HepG2 (cell line): ENCODE results near the gene STK36. TPM values are rescaled to one million over a fixed set of nuclear protein-coding genes. Genes with fewer than 3 reads are reported as not detected.
A peak's percentile ranks its signal among the peaks of the same experiment; 100 is the strongest.

Source experiments
- CHD4 ChIP-seq: fragments of 200-600 bp; sonication (generic); IDR thresholded peaks from 2 replicates; pipeline ENCODE4 v1.7.0; 2017; ENCODE audit warnings: mild to moderate bottlenecking, low read length, borderline replicate concordance
- CREB1 ChIP-seq, 2 experiments: fragments of 450-650 bp in 1 of 2; IDR thresholded peaks; 2 replicates each; pipeline ENCODE4 v1.6.1; 2016 to 2017; ENCODE audit warnings: control low read depth in 1 of 2, mild to moderate bottlenecking in 1 of 2, missing compliant biosample characterization in 1 of 2, missing genetic modification characterization in 1 of 2
- FOXO1 ChIP-seq: sonication (generic); formaldehyde crosslinking; IDR thresholded peaks from 2 replicates; pipeline ENCODE4 v1.4.0; 2020; ENCODE audit warnings: missing genetic modification reagents
- ISL2 ChIP-seq: sonication (generic); formaldehyde crosslinking; IDR thresholded peaks from 2 replicates; pipeline ENCODE4 v1.5.0; 2020; ENCODE audit warnings: missing genetic modification reagents
- KAT8 ChIP-seq: IDR thresholded peaks from 2 replicates; pipeline ENCODE4 v1.6.1; 2016; ENCODE audit warnings: missing genetic modification reagents, missing compliant biosample characterization
- MED1 ChIP-seq: sonication (generic); formaldehyde crosslinking; IDR thresholded peaks from 2 replicates; pipeline ENCODE4 v1.4.0; 2020; ENCODE audit warnings: missing genetic modification reagents
- RXRA ChIP-seq: sonication (generic); formaldehyde crosslinking; IDR thresholded peaks from 2 replicates; pipeline ENCODE4 v1.5.1; 2020; ENCODE audit warnings: missing genetic modification reagents
- SIN3B ChIP-seq: fragments of 150-350 bp; IDR thresholded peaks from 2 replicates; pipeline ENCODE4 v1.6.1; 2014; ENCODE audit warnings: low read length
- SOX13 ChIP-seq, 3 experiments: fragments of 450-650 bp in 1 of 3; sonication (generic) in 1 of 3; formaldehyde crosslinking in 1 of 3; IDR thresholded peaks in 2 of 3; conservative IDR thresholded peaks in 1 of 3; 2 replicates each; pipeline versions ENCODE4 v1.5.0 to v1.6.1; 2016 to 2020; ENCODE audit warnings: antibody characterized with exemption in 1 of 3, mild to moderate bottlenecking in 1 of 3, missing compliant biosample characterization in 1 of 3, missing genetic modification reagents in 1 of 3, moderate library complexity in 1 of 3
- XRCC5 ChIP-seq: fragments of 200-400 bp; formaldehyde crosslinking; optimal IDR thresholded peaks from 2 replicates; pipeline ENCODE3; 2017; ENCODE audit warnings: mild to moderate bottlenecking, low read length
- ZNF136 ChIP-seq: sonication (generic); formaldehyde crosslinking; IDR thresholded peaks from 2 replicates; pipeline ENCODE4 v1.8.1; 2022; ENCODE audit warnings: low read depth, mild to moderate bottlenecking, moderate library complexity, missing genetic modification reagents
- ZNF337 ChIP-seq: sonication (generic); formaldehyde crosslinking; IDR thresholded peaks from 2 replicates; pipeline ENCODE4 v1.5.1; 2020; ENCODE audit warnings: missing genetic modification reagents, low read depth, mild to moderate bottlenecking, borderline replicate concordance
- ZNF382 ChIP-seq: sonication (generic); formaldehyde crosslinking; IDR thresholded peaks from 2 replicates; pipeline ENCODE4 v1.5.0; 2020; ENCODE audit warnings: missing genetic modification reagents, mild to moderate bottlenecking, borderline replicate concordance
- ZNF549 ChIP-seq: sonication (generic); formaldehyde crosslinking; IDR thresholded peaks from 2 replicates; pipeline ENCODE4 v1.5.0; 2020; ENCODE audit warnings: missing genetic modification reagents
- ZNF672 ChIP-seq: sonication (generic); formaldehyde crosslinking; IDR thresholded peaks from 2 replicates; pipeline ENCODE4 v1.8.1; 2022; ENCODE audit warnings: missing genetic modification reagents
- polyA plus RNA-seq, 8 experiments: library from polyadenylated mRNA; depleted of rRNA in 3 of 8; stranded (reverse) in 7 of 8; unstranded in 1 of 8; fragments of >200 nt; fragmentation: Illumina TruSeq in 4 of 8; extraction: Trizol in 4 of 8; gene quantifications; 2 replicates each; pipeline versions ENCODE4 v1.2.1 to v1.2.3, GENCODE V29; 2011 to 2016; ENCODE audit warnings: low read depth in 4 of 8, missing spikeins in 1 of 8, mixed read lengths in 1 of 8; ENCODE audit not compliant: insufficient read depth in 1 of 8
- total RNA-seq, 5 experiments: library from RNA; depleted of rRNA; stranded (reverse); fragments of >200 nt; fragmentation: Illumina TruSeq; extraction: Trizol; gene quantifications; 2 replicates each; pipeline ENCODE4 v1.2.3, GENCODE V29; 2016; ENCODE audit warnings: low read depth in 1 of 5
- TF ChIP-seq, protein P1 (sequence below): sonication (generic); formaldehyde crosslinking; IDR thresholded peaks from 2 replicates; pipeline ENCODE4 v1.5.1; 2020; ENCODE audit warnings: mild to moderate bottlenecking, missing genetic modification reagents
- TF ChIP-seq, protein P2 (sequence below): sonication (generic); formaldehyde crosslinking; IDR thresholded peaks from 2 replicates; pipeline ENCODE4 v1.5.0; 2020; ENCODE audit warnings: mild to moderate bottlenecking, missing genetic modification reagents, borderline replicate concordance
- TF ChIP-seq, protein P3 (sequence below): sonication (generic); formaldehyde crosslinking; IDR thresholded peaks from 2 replicates; pipeline ENCODE4 v1.4.0; 2020; ENCODE audit warnings: missing genetic modification reagents
- TF ChIP-seq, protein P4 (sequence below), 2 experiments: fragments of 450-650 bp in 1 of 2; sonication (generic) in 1 of 2; formaldehyde crosslinking; IDR thresholded peaks; 2 replicates each; pipeline versions ENCODE4 v1.5.0 to v1.8.0; 2020 to 2022; ENCODE audit warnings: mild to moderate bottlenecking in 1 of 2, missing genetic modification reagents in 1 of 2

STK36 gene
- total and polyA plus RNA-seq, 2 of the 13 experiments (the other 11 are each of a cell fraction or from before 2014, with no cell fraction given): 45.9 to 83.5 TPM

DNA sequence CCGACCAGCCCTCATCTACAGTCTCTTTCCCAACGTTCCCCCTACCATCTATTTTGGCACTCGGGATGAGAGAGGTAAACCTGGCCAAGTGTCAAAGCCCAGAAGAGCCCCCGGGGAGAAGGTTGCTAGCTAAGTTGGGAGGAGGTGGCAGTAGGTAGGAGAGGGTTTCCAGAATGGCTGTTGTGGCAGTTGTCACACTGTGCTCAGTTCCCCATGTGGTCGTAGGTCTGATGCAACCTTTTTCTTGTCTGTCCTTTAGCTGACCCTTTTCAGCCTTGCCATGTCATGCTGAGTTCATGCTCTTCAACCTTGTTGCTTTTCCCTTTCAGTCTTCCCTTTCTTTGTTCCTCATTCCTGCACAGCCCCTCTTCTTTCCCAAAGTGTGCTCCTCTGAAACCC, 73.3 kb downstream of the STK36 start (continued):
- TF ChIP-seq ZNF382 (CRISPR knock-in tag) (no peak), ZNF549 (no peak), SIN3B (no peak), KAT8 (CRISPR knock-in tag) (no peak), CREB1 (IDR thresholded peaks at IDR 0.05) (peak; percentile 13; the same call in 1 of the 2 replicates), CREB1 (CRISPR knock-in tag; IDR thresholded peaks at IDR 0.05) (no peak), CHD4 (no peak), ZNF672 (CRISPR knock-in tag) (no peak), ZNF337 (CRISPR knock-in tag) (no peak), RXRA (CRISPR knock-in tag) (peak; percentile 92; the same call in 1 of the 2 replicates), XRCC5 (peak; percentile 3), ISL2 (CRISPR knock-in tag) (no peak), SOX13 (IDR thresholded peaks at IDR 0.05) (no peak), SOX13 (CRISPR knock-in tag; conservative IDR thresholded peaks at IDR 0.05 in 1 of 2, IDR thresholded peaks at IDR 0.05 in 1 of 2) (peak in 1 of 2 experiments; percentile 35; a peak in 1 of 4 replicates), MED1 (peak; percentile 61; the same call in 1 of the 2 replicates), ZNF136 (CRISPR knock-in tag) (peak; percentile 49; the same call in 1 of the 2 replicates), FOXO1 (CRISPR knock-in tag) (0 out of 2 replicates have a peak, but pooled peaks have one; percentile 17)
- TF ChIP-seq, protein P1, sequence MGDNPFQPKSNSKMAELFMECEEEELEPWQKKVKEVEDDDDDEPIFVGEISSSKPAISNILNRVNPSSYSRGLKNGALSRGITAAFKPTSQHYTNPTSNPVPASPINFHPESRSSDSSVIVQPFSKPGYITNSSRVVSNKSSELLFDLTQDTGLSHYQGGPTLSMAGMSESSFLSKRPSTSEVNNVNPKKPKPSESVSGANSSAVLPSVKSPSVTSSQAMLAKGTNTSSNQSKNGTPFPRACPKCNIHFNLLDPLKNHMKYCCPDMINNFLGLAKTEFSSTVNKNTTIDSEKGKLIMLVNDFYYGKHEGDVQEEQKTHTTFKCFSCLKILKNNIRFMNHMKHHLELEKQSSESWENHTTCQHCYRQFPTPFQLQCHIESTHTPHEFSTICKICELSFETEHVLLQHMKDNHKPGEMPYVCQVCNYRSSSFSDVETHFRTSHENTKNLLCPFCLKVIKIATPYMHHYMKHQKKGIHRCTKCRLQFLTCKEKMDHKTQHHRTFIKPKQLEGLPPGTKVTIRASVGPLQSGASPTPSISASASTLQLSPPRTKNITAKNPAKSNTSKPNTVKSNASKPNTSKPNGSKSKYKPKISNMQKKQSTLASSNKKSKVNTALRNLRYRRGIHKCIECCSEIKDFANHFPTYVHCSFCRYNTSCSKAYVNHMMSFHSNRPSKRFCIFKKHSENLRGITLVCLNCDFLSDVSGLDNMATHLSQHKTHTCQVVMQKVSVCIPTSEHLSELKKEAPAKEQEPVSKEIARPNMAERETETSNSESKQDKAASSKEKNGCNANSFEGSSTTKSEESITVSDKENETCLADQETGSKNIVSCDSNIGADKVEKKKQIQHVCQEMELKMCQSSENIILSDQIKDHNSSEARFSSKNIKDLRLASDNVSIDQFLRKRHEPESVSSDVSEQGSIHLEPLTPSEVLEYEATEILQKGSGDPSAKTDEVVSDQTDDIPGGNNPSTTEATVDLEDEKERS (CRISPR knock-in tag): no peak
- TF ChIP-seq, protein P2, sequence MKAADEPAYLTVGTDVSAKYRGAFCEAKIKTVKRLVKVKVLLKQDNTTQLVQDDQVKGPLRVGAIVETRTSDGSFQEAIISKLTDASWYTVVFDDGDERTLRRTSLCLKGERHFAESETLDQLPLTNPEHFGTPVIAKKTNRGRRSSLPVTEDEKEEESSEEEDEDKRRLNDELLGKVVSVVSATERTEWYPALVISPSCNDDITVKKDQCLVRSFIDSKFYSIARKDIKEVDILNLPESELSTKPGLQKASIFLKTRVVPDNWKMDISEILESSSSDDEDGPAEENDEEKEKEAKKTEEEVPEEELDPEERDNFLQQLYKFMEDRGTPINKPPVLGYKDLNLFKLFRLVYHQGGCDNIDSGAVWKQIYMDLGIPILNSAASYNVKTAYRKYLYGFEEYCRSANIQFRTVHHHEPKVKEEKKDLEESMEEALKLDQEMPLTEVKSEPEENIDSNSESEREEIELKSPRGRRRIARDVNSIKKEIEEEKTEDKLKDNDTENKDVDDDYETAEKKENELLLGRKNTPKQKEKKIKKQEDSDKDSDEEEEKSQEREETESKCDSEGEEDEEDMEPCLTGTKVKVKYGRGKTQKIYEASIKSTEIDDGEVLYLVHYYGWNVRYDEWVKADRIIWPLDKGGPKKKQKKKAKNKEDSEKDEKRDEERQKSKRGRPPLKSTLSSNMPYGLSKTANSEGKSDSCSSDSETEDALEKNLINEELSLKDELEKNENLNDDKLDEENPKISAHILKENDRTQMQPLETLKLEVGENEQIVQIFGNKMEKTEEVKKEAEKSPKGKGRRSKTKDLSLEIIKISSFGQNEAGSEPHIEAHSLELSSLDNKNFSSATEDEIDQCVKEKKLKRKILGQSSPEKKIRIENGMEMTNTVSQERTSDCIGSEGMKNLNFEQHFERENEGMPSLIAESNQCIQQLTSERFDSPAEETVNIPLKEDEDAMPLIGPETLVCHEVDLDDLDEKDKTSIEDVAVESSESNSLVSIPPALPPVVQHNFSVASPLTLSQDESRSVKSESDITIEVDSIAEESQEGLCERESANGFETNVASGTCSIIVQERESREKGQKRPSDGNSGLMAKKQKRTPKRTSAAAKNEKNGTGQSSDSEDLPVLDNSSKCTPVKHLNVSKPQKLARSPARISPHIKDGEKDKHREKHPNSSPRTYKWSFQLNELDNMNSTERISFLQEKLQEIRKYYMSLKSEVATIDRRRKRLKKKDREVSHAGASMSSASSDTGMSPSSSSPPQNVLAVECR (CRISPR knock-in tag): 0 out of 2 replicates have a peak, but pooled peaks have one; percentile 43
- TF ChIP-seq, protein P3, sequence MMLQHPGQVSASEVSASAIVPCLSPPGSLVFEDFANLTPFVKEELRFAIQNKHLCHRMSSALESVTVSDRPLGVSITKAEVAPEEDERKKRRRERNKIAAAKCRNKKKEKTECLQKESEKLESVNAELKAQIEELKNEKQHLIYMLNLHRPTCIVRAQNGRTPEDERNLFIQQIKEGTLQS (CRISPR knock-in tag): 0 out of 2 replicates have a peak, but pooled peaks have one; percentile 48
- TF ChIP-seq, protein P4, sequence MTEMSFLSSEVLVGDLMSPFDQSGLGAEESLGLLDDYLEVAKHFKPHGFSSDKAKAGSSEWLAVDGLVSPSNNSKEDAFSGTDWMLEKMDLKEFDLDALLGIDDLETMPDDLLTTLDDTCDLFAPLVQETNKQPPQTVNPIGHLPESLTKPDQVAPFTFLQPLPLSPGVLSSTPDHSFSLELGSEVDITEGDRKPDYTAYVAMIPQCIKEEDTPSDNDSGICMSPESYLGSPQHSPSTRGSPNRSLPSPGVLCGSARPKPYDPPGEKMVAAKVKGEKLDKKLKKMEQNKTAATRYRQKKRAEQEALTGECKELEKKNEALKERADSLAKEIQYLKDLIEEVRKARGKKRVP (CRISPR knock-in tag; IDR thresholded peaks at IDR 0.05): peak in 1 of 2 experiments; percentile 94; a peak in 2 of 4 replicates
